Spleen (tissue), 7 donors: ENCODE results near the gene ELFN2.

Experiments
- POLR2A ChIP-seq, 3 donors: fragments of 450-650 bp; IDR thresholded peaks; one replicate each; pipeline ENCODE4 v1.5.1; 2017; ENCODE audit warnings: antibody characterized with exemption in 3 of 3, mild to moderate bottlenecking in 1 of 3
- TF ChIP-seq, protein P1 (sequence below), 11 experiments: fragments of 200-600 bp in 7 of 11; fragments of 450-650 bp in 4 of 11; sonication (generic) in 4 of 11; IDR thresholded peaks in 8 of 11; conservative IDR thresholded peaks in 3 of 11; 1 replicate in 7 of 11; 2 replicates in 4 of 11; pipeline versions ENCODE4 v1.4.0 to v1.8.0; 2016 to 2021; ENCODE audit warnings: antibody characterized with exemption in 11 of 11, inconsistent platforms in 4 of 11, mild to moderate bottlenecking in 1 of 11
- donor health status: DM: no; HTN: no; CAD: no; lungs with moderate emphysema.
- donor health status: DM: no; HTN: no; CAD: no.
- donor health status: DM: no; HTN: no; CAD: no.

GRCh38 chr22:37358917-37359316 lies 68.4 kb downstream of the ELFN2 start:
- TF ChIP-seq, protein P1, sequence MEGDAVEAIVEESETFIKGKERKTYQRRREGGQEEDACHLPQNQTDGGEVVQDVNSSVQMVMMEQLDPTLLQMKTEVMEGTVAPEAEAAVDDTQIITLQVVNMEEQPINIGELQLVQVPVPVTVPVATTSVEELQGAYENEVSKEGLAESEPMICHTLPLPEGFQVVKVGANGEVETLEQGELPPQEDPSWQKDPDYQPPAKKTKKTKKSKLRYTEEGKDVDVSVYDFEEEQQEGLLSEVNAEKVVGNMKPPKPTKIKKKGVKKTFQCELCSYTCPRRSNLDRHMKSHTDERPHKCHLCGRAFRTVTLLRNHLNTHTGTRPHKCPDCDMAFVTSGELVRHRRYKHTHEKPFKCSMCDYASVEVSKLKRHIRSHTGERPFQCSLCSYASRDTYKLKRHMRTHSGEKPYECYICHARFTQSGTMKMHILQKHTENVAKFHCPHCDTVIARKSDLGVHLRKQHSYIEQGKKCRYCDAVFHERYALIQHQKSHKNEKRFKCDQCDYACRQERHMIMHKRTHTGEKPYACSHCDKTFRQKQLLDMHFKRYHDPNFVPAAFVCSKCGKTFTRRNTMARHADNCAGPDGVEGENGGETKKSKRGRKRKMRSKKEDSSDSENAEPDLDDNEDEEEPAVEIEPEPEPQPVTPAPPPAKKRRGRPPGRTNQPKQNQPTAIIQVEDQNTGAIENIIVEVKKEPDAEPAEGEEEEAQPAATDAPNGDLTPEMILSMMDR (IDR thresholded peaks at IDR 0.05 in 8 of 11, conservative IDR thresholded peaks at IDR 0.05 in 3 of 11), result no peak
- TF ChIP-seq POLR2A (IDR thresholded peaks at IDR 0.05), result no peak
